Skin of body (tissue), 2 donors: Measurements from ENCODE around the gene BRCC3. TPM values are rescaled to one million over a fixed set of nuclear protein-coding genes. Genes with fewer than 3 reads are reported as not detected.
"Not testable (repeated sequence)": the region's sequence is repeated elsewhere in the genome, so short reads cannot be mapped to it uniquely, and the experiment has no call there.

Experiments
- DNase-seq: peaks from one replicate; lab custom pipeline; 2025; lab: John Stamatoyannopoulos, UW
- total RNA-seq: library from RNA; depleted of rRNA; stranded (reverse); fragments of >200 nt; gene quantifications from one replicate; pipeline ENCODE4 v1.2.3, GENCODE V29; 2014

BRCC3 gene
- total RNA-seq, 1 donor from 2014 or later = 12.1 TPM

- DNase-seq = no peak
Measured at GRCh38 chrX:155143959-155144548, 72.7 kb downstream of the BRCC3 start.

GRCh38 chrX:155144926-155145325, 73.6 kb downstream of the BRCC3 start:
- no peak for DNase-seq

- not testable (repeated sequence) for DNase-seq
Measured at GRCh38 chrX:155147612-155148011, 76.3 kb downstream of the BRCC3 start.

GRCh38 chrX:155148166-155148565, 76.9 kb downstream of the BRCC3 start:
- DNase-seq = not testable (repeated sequence)

- DNase-seq = no peak
Measured at GRCh38 chrX:155148724-155149537, 77.6 kb downstream of the BRCC3 start.

GRCh38 chrX:155169881-155170280, 98.6 kb downstream of the BRCC3 start:
- no peak for DNase-seq

Other genes with a start within 250 kb of the BRCC3 start
- gene SMIM9, start 236.8 kb upstream of the BRCC3 start, total RNA-seq = not detected
- gene F8A1, start 185.2 kb upstream of the BRCC3 start, total RNA-seq = 1.4 TPM
- 3.1 TPM for gene F8, start 48.8 kb upstream of the BRCC3 start, total RNA-seq
- 32.3 TPM for gene FUNDC2, start 44.7 kb upstream of the BRCC3 start, total RNA-seq
- 6.1 TPM for gene CMC4, start 372 bp upstream of the BRCC3 start, total RNA-seq
- 15.7 TPM for gene MTCP1, start 372 bp upstream of the BRCC3 start, total RNA-seq
- 46.5 TPM for gene VBP1, start 145.0 kb downstream of the BRCC3 start, total RNA-seq
- 0.30 TPM for gene RAB39B, start 193.0 kb downstream of the BRCC3 start, total RNA-seq